GM18951 (cell line): ENCODE measurements around the gene EFR3B.
"Not testable (repeated sequence)": the region's sequence is repeated elsewhere in the genome, so short reads cannot be mapped to it uniquely, and the experiment has no call there.

Experiments
- POLR2A ChIP-seq: IDR thresholded peaks from 4 replicates; pipeline ENCODE4 v1.6.1; 2011; ENCODE audit warnings: mild to moderate bottlenecking; ENCODE audit not compliant: insufficient read length, insufficient read depth; ENCODE audit errors: extremely low read depth
- in situ Hi-C: fragments of 300-500 bp; cut with MboI; formaldehyde crosslinking; loops from one replicate; pipeline ENCODE4 v1.12.0; 2022; ENCODE audit warnings: low sequenced_read_pairs, mixed read lengths, inconsistent platforms; ENCODE audit not compliant: unreplicated experiment

The EFR3B gene, protein sequence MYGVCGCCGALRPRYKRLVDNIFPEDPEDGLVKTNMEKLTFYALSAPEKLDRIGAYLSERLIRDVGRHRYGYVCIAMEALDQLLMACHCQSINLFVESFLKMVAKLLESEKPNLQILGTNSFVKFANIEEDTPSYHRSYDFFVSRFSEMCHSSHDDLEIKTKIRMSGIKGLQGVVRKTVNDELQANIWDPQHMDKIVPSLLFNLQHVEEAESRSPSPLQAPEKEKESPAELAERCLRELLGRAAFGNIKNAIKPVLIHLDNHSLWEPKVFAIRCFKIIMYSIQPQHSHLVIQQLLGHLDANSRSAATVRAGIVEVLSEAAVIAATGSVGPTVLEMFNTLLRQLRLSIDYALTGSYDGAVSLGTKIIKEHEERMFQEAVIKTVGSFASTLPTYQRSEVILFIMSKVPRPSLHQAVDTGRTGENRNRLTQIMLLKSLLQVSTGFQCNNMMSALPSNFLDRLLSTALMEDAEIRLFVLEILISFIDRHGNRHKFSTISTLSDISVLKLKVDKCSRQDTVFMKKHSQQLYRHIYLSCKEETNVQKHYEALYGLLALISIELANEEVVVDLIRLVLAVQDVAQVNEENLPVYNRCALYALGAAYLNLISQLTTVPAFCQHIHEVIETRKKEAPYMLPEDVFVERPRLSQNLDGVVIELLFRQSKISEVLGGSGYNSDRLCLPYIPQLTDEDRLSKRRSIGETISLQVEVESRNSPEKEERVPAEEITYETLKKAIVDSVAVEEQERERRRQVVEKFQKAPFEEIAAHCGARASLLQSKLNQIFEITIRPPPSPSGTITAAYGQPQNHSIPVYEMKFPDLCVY

DNA sequence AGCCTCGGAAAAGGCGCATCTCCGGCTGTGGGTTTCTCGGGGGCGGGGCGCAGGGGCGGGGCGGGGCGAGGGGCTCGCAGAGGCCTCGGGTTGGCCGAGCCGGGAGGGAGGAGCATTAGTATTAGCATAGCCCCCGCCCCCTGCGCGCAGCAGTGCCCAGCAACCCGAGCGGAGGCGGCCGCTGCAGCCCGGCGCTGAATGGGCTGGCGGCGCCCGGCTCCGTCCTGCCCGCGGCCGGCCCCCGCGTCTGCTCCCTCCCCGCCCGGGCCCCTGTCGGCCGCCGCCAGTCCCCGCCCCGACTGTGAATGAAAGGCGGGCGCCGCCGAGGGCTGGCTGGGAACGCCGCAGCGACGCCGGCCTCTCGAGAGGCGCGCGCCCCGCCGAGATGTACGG is at the start of gene EFR3B:
TSS of gene EFR3B (plus strand) at position 149 of the 393 bp plus-strand sequence. CDS start at position 386, 237 bp downstream.
- in situ Hi-C loops: no loop called here
- TF ChIP-seq POLR2A: peak; percentile 39

DNA sequence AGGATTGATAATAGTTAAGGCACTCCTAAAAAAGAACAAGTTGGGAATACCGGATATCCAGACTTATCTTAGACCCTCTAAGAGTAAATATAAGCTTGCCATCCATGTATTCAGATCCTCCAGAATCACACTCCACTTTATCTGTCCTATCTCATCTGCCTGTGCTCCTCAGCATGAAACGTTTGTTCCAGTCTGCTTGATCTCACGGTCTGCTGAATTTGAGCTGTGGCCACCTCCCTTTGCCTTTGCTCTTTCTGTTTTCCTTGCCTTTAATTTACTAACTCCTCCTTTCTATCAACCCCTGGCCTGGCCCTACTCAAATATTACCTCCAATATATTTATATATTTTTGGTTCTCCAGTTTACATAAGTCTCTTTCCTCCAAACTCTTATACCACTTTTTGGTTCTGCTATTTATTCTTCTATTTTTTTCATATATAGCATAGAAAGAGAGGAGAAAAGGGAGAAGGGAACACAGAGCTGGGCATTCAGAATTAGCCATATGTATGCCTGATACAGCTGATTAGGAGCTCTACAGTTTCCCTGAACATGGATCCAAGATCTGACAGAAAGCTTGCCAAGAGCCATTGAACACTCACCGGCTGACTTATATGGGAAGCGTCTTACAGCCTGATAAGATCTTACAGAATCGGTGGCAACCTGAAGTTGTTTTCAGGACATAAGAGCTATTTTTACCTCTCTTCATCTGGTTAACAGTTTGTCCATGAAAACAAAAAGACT is 48.3 kb upstream of the EFR3B start:
- no peak for TF ChIP-seq POLR2A
- in situ Hi-C loops: no loop called here

DNA sequence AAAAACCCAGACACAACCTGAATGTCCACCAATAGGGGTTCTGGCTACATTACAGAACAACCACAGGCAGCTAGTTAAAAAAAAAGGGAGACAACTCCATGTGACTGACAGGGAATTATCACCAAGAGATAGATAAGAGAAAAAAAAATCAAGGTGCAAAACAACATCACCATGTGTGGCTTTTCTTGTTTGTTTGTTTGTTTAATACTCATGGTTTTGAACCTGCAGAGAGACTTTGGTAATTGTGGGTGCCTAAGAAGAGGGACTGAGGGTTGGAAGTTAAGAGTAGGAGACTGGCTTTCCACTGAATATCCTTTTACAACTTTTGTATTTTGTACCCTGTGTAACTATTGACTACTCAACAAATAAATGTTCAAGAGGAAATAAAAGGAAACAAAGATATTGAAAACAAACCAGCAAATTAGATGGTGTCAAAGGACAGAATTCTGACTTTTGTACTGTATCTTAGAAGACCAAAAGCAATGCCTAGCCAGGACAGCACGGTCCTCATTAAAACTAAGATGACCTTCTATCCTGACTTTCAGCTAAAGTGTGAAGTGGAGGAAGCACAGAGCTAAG is 47.6 kb upstream of the EFR3B start:
- TF ChIP-seq POLR2A: no peak
- in situ Hi-C loops: no loop called here

DNA sequence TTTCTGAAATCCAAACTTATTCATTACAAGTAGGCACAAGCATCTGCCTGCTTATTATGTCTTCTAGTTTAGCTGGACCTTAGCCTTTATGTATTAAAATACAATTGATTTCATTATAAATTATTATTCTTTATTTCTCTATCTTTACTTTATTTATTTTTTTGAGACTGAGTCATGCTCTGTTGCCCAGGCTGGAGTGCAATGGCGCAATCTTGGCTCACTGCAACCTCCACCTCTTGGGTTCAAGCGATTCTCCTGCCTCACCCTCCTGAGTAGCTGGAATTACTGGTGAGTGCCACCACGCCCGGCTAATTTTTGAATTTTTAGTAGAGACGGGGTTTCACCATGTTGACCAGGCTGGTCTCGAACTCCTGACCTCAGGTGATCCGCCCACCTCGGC is 42.8 kb upstream of the EFR3B start:
- in situ Hi-C loops: not testable (repeated sequence)

- in situ Hi-C loops: no loop called here
These were observed 41.8 kb upstream of the EFR3B start for GRCh38 chr2:25000036-25000435.

GRCh38 chr2:25000503-25001324 is 41.2 kb upstream of the EFR3B start:
- no peak for TF ChIP-seq POLR2A
- in situ Hi-C loops: no loop called here

More at GRCh38 chr2:25000036-25000435, 41.8 kb upstream of the EFR3B start:
- no peak for TF ChIP-seq POLR2A

GRCh38 chr2:25001325-25001637 is 40.6 kb upstream of the EFR3B start:
- TF ChIP-seq POLR2A: no peak
- in situ Hi-C loops: no loop called here

DNA sequence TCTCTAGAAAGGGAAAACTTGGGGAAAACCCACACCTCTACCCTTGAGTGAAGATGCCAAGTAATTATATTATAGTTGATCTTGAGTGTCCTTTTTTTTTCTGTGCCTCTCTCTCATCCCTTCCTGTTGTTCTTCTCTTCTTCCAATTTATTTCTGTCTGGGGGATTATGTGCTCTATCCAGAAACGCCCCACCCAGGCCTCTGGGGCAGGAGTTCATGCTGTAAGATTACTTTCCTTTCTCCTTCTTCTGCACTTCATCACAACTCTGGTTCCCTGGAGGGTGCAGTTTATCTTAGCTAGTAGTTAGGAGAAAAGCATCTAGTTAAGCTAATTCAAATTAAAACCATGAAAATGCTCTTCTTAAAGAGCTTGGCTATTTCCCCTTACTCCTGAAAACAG is 39.8 kb upstream of the EFR3B start:
- no peak for TF ChIP-seq POLR2A
- in situ Hi-C loops: no loop called here

GRCh38 chr2:25009954-25010353 is 31.9 kb upstream of the EFR3B start:
- in situ Hi-C loops: no loop called here
- no peak for TF ChIP-seq POLR2A

DNA sequence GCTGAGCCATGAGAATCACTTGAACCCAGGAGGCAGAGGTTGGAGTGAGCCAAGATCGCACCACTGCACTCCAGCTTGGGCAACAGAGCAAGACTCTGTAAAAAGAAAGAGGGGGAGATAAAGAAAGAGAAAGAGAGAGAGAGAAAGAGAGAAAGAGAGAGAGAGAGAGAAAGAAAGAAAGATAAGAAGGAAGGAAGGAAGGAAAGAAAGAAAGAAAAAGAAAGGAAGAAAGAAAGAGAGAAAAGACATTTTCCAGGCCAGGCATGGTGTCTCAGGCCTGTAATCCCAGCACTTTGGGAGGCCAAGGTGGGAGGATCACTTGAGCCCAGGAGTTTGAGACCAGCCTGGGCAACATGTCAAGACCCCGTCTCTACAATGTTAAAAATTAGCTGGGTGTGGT is 30.5 kb upstream of the EFR3B start:
- in situ Hi-C loops: not testable (repeated sequence)

DNA sequence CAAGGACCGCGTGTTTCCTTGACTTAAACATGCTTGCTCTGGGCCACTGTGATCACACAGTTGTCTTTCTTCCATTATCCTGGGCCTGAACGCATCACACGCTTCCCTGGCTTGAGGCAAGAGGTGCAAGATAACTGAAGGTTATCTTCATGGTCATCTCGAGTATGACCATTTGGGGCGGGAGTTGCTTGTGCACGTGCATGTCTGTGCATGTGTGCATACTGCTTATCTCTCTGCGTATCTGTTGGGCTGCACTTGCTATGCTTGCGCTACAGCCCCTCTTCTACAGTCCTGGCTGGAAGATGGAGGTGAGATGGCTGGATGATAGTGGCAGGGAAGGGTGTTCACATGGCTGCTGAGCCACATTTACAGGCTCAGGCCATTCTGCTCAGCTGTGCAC is 27.2 kb upstream of the EFR3B start:
- no peak for TF ChIP-seq POLR2A
- in situ Hi-C loops: no loop called here

GRCh38 chr2:25018681-25019080 is 23.2 kb upstream of the EFR3B start:
- TF ChIP-seq POLR2A: no peak
- in situ Hi-C loops: no loop called here
